Stimulated activated naive CD8-positive, alpha-beta T cell treated with anti-CD3 and anti-CD28 coated beads, Interleukin-15, Interleukin-2, amounts not matched to agents 100 ng/mL and 50 ng/mL, for 24 hours (primary cell): ENCODE measurements around the gene SWSAP1.
"Not testable (repeated sequence)": the region's sequence is repeated elsewhere in the genome, so short reads cannot be mapped to it uniquely, and the experiment has no call there.

Source experiments
- H3K27ac Mint-ChIP-seq: one replicate; pipeline ENCODE4 v1.8.0; 2021; ENCODE audit warnings: mild to moderate bottlenecking, mixed read lengths
- H3K27me3 Mint-ChIP-seq: one replicate; pipeline ENCODE4 v1.8.0; 2021; ENCODE audit warnings: mixed read lengths
- H3K36me3 Mint-ChIP-seq: one replicate; pipeline ENCODE4 v1.8.0; 2021; ENCODE audit warnings: low read depth, mixed read lengths
- H3K4me1 Mint-ChIP-seq: one replicate; pipeline ENCODE4 v1.8.0; 2021; ENCODE audit warnings: low read depth, mixed read lengths
- H3K4me3 Mint-ChIP-seq: one replicate; pipeline ENCODE4 v1.8.0; 2021; ENCODE audit warnings: mild to moderate bottlenecking, mixed read lengths
- H3K9me3 Mint-ChIP-seq: one replicate; pipeline ENCODE4 v1.8.0; 2021; ENCODE audit warnings: mixed read lengths

Gene SWSAP1

DNA sequence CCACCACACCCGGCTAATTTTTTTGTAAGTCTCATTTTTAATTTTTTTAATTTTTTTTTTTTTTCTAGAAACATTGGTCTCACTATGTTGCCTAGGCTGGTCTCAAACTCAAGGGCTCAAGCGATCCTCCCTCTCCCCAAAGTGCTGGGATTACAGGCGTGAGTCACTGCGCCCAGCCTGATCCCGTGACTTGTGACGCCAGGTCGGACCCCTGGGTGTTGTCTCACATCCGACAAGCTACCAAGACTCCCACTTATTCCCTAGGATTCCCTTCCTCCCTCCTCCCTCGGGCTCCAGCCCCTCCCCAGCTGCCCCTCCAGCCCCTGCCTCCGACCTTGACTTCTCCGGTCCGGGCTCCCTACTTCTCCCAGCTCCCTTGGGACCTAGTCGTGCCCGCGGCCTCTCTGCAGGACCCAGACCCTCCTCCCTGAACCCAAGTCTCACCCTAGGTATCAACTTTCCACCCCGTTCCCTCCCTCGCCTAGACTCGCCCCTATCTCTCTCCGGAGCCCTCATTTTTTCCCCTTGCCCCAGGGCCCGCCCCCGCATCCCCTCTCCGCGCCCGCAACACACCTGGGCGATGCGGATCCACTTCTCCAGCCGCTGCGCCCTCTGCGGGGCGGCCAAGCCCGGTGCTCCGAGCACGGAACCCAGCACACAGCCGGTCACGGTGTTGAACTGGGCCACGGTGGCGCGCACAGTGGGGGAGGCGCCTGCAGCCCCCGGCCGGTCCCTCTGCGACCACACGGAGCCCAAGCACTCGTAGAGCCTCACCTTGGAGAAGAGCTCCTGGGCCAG is 31.6 kb downstream of the SWSAP1 start:
- H3K27ac Mint-ChIP-seq: no peak overlapping the region
- H3K36me3 Mint-ChIP-seq: no peaks in the 10 kb centered on the region
- H3K4me3 Mint-ChIP-seq: no peak overlapping the region
- H3K27me3 Mint-ChIP-seq: peaks cover 17% of the 10 kb centered on the region
- H3K9me3 Mint-ChIP-seq: no peaks in the 10 kb centered on the region
- no peaks in the 10 kb centered on the region for H3K4me1 Mint-ChIP-seq

DNA sequence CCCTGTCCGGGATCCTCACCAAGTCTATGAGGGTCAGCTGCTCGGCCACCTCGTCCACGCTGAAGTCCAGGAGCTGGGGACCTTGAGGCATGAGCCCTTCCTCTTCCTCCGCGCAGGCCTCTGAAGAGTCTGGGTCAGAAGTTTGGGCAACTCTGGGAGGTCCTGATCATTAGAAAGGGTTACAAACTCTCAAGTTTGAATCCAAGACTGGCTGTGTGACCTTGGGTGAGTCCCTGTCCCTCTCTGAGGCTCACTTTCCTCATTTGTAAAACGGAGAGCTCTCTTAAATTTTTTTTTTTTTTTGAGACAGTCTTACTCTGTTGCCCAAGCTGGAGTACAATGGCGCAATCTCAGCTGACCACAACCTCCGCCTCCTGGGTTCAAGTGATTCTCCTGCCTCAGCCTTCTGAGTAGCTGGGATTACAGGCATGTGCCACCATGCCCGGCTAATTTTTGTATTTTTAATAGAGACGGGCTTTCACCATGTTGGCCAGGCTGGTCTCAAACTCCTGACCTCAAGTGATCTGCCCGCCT is 32.3 kb downstream of the SWSAP1 start:
- not testable (repeated sequence) for H3K4me3 Mint-ChIP-seq, H3K4me1 Mint-ChIP-seq, H3K36me3 Mint-ChIP-seq, H3K9me3 Mint-ChIP-seq, H3K27ac Mint-ChIP-seq
- peaks cover 21% of the 10 kb centered on the region for H3K27me3 Mint-ChIP-seq

DNA sequence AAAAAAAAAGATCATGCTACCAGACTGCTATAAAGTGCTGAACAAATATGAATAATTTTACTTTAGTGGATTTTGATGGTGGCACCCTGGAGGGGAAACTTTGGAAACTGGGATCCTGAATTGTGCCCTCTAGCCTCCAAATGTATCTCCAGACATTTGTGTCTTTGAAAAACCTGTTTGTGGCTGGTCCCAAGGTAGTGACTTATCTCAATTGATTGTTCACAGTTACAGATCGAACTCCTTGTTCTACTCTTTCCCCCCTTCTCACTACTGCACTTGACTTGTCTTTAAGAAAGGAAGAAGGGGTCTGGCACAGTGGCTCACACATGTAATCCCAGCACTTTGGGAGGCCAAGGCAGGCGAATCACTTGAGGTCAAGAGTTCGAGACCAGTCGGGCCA is 34.1 kb downstream of the SWSAP1 start:
- Mint-ChIP-seq H3K36me3 (no peaks in the 10 kb centered on the region), H3K4me3 (no peak overlapping the region), H3K4me1 (no peaks in the 10 kb centered on the region), H3K27ac (no peak overlapping the region), H3K9me3 (no peaks in the 10 kb centered on the region), H3K27me3 (peaks cover 21% of the 10 kb centered on the region)

DNA sequence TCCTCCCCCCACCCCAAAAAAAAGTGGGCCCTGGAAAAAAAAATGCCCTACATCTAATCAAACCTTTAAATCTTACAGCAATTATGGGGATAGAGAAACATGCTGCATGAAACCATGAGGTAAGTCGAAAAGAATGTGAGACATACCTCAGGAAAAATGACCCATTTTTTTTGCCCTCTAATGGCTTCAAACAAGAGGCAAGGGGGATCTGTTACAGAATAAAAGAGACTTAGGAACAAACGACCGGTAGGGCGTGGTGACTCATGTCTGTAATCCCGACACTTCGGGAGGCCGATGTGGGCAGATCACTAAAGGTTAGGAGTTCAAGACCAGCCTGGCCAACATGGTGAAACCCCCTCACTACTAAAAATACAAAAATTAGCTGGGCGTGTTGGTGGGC is 36.2 kb downstream of the SWSAP1 start:
- H3K27ac Mint-ChIP-seq: no peak overlapping the region
- H3K27me3 Mint-ChIP-seq: peaks cover 16% of the 10 kb centered on the region
- H3K9me3 Mint-ChIP-seq: no peaks in the 10 kb centered on the region
- H3K4me3 Mint-ChIP-seq: no peak overlapping the region
- no peaks in the 10 kb centered on the region for H3K36me3 Mint-ChIP-seq
- no peaks in the 10 kb centered on the region for H3K4me1 Mint-ChIP-seq

DNA sequence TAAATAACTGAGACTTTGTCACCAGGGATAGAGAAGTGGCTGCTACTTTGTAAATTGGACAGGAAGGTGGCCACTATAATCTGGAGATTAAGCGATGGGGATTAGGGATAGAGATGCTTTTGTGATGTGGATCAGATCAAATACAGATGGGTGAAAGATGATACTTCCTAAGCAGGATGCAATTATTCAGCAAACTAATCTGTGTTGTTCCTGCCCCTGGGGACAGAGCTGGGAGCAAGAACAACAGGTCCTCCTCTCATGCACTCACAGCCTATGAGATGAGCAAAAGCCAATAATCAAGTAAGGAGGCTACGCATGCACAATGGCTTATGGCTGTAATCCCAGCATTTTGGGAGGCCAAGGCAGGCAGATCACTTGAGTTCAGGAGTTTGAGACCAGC is 40.1 kb downstream of the SWSAP1 start:
- Mint-ChIP-seq H3K27me3 (peaks cover 31% of the 10 kb centered on the region), H3K4me1 (peaks cover 4% of the 10 kb centered on the region), H3K36me3 (no peaks in the 10 kb centered on the region), H3K27ac (no peak overlapping the region), H3K4me3 (no peak overlapping the region), H3K9me3 (no peaks in the 10 kb centered on the region)

DNA sequence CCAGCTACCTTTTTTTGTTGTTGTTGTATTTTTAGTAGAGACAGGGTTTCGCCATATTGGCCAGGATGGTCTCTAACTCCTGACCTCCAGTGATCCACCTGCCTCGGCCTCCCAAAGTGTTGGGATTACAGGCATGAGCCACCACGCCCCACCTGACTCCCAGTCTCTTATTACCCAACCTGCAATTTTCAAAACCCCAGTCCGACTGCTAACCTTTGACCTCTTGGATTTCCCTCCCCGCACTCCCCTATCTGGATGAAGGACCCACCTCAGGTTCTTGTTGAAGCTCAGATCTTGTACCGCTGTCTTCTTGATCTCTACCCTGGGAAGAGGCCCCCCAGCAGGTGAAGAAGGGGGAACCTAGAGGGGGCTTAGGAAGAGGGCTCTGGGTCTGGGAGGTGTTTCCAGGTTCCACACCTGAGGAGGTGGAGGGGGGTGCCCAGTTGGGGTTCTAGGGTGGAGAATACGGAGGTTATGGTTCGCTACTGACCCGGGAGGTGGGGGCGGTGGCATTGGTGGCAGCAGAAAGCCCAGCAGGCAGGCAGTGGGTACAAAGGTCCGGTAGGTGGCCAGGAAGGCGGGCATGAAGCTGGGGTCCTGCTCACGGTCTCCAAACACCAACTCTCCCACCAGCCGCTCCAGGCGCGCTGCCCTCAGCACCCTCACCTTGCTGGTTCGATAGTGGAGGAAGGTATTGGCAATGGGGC is 42.0 kb downstream of the SWSAP1 start:
- Mint-ChIP-seq H3K36me3 (no peaks in the 10 kb centered on the region), H3K4me1 (peaks cover 17% of the 10 kb centered on the region), H3K27me3 (peaks cover 40% of the 10 kb centered on the region), H3K4me3 (no peak overlapping the region), H3K27ac (no peak overlapping the region), H3K9me3 (no peaks in the 10 kb centered on the region)

DNA sequence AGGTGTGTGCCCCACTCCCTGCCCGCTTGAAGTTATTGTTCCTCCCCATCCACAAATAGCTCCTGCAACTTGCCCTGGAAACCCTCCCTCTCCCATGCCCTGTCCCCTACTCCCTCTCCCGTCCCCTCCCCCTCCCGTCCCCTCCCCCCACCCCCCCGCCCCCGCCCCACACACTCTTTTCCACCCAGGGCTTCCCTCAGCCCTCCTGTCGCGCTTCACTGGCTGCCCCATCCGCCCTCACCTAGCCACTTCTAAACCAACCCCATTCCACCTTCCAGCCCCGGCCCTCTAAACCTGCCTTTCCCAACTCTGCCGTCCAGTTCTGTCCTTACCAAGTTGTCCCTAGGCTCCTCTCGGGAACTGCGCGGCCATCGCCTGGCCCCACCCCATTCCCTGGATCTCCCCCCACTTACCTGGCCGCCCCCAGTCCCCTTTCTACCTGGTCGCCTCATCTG is 43.7 kb downstream of the SWSAP1 start:
- Mint-ChIP-seq H3K9me3 (no peaks in the 10 kb centered on the region), H3K36me3 (no peaks in the 10 kb centered on the region), H3K27me3 (peaks cover 52% of the 10 kb centered on the region), H3K4me3 (no peak overlapping the region), H3K4me1 (peaks cover 31% of the 10 kb centered on the region), H3K27ac (no peak overlapping the region)

DNA sequence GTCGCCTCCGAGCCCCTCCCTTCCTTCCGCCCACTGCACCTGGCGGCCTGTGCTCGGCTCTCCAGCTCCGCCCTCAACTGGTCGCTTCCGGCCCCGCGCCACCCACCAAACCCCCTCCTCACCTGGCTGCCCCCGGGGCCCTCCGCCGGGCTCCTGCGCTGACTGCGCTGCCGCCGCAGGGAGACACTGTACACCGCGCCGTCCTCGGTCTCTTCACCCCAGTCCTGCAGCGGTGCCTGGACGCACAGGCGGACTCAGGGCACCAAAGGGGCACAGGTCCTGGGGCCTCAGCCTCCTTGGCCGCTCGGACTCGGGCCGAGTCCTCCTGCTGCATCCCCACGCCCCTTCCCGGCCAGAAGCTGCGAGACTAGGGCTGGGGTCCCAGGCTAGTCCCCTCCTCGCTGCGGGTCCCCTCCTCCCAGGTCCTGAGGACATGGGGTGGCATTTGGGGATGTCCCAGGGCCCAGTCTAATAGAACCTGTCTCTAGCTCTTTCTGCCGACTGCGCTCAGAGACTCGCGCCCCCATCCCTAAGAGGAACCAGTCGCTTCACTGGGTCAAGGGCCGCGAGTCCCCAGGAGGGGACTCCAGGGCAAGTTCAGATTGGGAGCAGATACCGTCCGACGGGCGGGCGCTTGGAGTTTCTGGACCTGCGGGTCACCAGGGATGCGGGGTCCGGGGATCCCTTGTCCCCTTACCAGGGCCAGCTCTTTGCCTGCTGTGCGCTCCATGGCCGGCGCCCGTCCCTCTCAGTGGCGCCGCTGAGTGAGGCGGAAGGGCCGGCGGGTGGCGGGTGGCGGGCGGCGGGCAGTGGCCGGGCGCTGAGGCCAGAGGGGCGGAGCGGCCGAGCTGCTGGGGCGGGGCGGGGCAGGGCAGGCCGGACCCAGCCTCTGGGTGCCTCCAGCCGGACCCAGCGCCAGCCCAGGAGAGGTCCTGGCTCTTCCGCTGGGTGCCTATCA is 44.4 kb downstream of the SWSAP1 start, which contains the start of gene RGL3:
RGL3 (minus strand) TSS at position 766 of the 958 bp plus-strand sequence; CDS start at position 730, 36 bp downstream.
- H3K9me3 Mint-ChIP-seq: no peaks in the 10 kb centered on the region
- H3K4me3 Mint-ChIP-seq: no peak within 1 kb of the TSS
- H3K27me3 Mint-ChIP-seq: peaks cover 59% of the 10 kb centered on the region
- H3K36me3 Mint-ChIP-seq: no peaks in the 10 kb centered on the region
- H3K27ac Mint-ChIP-seq: no peak within 1 kb of the TSS
- H3K4me1 Mint-ChIP-seq: peaks cover 38% of the 10 kb centered on the region

DNA sequence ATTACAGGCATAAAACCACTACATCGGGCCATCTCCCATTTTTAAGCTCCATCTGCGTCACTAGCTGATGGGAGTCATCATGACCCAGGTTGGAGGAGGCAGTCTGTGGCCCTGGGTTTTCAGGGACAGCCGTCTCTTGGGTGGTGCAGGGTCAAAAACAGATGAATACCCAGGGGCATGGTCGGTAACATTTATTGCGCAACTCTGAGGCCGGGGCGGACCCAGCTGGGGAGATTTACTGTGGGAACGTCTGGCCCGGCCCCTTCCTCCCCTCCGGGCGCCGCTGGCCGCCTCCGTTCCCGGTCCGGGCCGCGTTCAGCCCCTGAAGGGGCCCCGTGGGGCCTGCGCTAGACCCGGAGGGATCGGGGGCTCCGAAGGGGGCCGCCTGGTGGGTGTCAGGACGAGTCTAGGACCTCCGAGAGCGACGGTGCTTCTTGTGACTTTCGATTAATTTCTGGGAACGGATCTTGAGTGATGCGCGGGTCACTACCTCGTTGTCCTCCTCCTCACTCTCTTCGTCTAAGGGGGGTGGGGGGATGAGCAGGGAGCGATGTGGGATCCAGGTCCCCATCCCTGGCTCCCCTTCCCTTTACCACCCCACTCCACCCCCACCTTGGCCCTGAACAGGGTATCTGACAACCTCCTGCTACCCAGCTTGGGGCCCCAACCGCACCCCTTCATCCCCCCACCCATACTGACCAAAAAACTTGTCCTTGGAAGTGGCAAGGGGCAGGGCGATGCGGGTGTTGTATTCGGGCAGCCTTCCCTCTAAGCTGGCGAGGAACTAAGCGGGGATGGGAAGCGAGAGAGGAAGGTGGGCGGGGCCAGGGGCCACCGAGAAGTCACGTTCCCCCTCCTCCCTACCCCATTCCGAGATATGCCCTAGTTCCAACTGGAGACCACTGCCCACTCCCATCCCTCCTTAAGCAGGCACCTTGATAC is 46.2 kb downstream of the SWSAP1 start:
- Mint-ChIP-seq H3K36me3 (no peaks in the 10 kb centered on the region), H3K4me1 (peaks cover 38% of the 10 kb centered on the region), H3K9me3 (no peaks in the 10 kb centered on the region), H3K27ac (no peak overlapping the region), H3K27me3 (peaks cover 62% of the 10 kb centered on the region), H3K4me3 (peak overlapping the region; percentile 60)

DNA sequence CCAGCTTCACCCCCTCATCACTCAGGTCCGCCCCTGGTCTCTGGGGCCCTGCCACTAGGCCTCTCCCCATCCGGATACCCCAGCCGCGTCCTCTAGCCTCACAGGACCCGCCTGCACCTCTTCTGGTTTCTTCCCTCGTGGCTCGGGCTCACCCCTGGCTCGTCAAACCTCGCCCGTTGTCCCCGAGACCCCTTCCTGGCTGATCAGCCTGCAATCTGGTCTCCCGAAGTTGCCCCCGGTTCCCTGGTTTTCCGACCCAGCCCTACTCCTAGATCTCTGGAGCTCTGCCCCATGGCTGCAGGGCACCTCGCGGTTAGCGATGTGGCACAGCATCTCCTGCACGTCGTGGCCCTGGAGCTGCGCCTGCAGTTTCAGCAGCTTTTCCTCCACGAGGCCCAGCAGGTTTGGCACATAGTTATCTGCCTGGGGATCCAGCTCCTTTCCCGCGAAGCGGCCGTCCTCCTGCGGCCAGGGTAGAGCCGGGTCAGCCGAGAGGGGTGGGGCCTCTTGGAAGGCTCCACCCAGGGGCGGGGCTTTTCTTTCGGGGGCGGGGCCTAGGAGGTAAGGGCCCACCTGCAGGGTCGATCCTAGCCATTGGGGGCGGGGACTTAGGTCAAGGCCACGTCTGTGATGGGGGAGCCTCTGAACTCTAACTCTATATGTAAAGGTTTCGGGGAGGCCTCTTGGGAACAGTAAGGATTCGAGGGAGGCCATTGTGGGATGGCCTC is 47.1 kb downstream of the SWSAP1 start:
- Mint-ChIP-seq H3K9me3 (no peaks in the 10 kb centered on the region), H3K27ac (no peak overlapping the region), H3K36me3 (no peaks in the 10 kb centered on the region), H3K27me3 (peaks cover 58% of the 10 kb centered on the region), H3K4me1 (peaks cover 38% of the 10 kb centered on the region), H3K4me3 (peak overlapping the region; percentile 60)

DNA sequence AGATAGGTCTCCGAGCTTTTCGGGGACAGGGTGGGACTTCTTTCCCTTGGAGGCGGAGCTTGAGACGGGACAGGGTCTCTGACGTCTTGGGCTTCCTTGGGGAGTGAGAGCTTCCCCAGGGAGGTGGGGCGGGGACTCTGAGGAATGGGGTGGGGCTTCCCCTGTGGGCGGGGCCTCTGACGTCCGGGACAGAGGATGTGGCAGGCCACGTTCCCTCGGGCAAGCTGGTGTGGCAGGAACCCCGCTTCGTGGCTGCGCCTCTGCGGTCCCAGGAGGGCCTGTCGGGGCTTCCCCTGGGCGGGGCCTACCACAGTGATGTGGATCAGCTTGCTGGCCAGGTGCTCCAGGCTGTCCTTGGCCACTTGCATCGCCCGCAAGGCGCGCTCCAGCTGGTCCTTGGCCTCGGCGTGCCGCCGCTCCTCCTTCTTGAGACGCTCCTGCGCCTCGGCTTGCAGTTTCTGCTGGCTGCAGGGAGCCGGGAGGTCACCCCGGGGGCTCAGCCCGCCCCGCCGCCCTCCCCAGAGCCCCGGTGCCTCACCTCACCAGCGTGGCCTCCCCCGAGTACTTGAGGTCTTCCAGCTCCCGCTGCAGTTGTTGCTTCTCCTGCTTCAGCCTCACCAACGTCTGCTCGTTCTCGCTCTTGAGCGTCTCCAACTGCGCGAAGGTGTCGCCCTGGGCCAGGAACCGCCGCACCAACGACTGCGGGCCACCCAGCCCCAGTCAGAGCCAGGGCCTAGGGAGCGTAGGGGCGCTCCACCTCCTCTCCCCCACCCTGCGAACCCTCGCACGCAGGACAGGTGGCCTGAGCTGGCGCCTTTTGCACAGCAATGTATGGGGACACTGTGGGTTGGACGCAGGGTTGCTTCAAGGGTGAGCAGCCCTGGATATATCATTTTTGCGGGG is 47.9 kb downstream of the SWSAP1 start:
- peak overlapping the region; percentile 65 for H3K4me3 Mint-ChIP-seq
- H3K4me1 Mint-ChIP-seq: peaks cover 38% of the 10 kb centered on the region
- no peak overlapping the region for H3K27ac Mint-ChIP-seq
- H3K36me3 Mint-ChIP-seq: no peaks in the 10 kb centered on the region
- H3K27me3 Mint-ChIP-seq: peaks cover 56% of the 10 kb centered on the region
- H3K9me3 Mint-ChIP-seq: no peaks in the 10 kb centered on the region

DNA sequence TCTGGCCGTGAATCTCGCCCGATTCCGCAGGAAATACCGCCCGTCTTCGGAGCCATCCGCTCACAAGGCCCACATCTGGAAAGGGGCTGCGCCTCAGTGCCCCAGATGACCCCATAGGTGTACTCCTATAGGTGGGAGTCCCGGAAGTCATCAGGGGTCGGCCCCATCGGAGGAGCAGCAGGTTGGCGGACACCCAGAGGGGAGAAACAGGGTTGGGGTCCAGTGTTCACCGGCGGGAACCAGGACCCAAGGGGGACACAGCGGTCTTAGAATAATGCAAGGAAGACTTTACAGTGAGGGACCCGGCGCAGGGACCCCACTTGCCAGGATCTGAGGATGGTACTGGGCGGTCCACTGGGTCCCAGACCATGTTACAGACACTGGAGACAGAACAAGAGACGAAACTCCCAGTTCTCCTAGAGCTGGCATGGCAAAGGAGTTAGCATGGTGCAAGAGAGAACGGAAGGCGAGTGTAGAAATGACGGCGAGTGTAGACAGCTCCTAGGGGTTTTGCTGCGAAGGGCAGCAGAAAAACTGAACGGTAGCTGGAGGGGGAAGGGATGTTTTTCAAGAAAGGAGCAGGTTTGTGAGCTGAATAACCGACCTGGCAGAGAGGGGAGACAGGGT is 48.8 kb downstream of the SWSAP1 start:
- no peak overlapping the region for H3K27ac Mint-ChIP-seq
- H3K9me3 Mint-ChIP-seq: no peaks in the 10 kb centered on the region
- peaks cover 47% of the 10 kb centered on the region for H3K27me3 Mint-ChIP-seq
- no peak overlapping the region for H3K4me3 Mint-ChIP-seq
- H3K4me1 Mint-ChIP-seq: peaks cover 38% of the 10 kb centered on the region
- H3K36me3 Mint-ChIP-seq: no peaks in the 10 kb centered on the region
